HepG2 (cell line): Measurements from ENCODE around the gene ZNF248. TPM values are rescaled to one million over a fixed set of nuclear protein-coding genes. Genes with fewer than 3 reads are reported as not detected.

Source experiments
- ATAC-seq: fragments of 200-7000 bp; cut with Tn5 transposase; 3 replicates; pipeline ENCODE4 v1.9.1; 2020; ENCODE audit warnings: mild to moderate bottlenecking, moderate library complexity
- BruUV-seq: library from RNA; stranded (reverse); fragments of 400-500 nt; replicated peaks from 2 replicates; lab custom pipeline; 2021; lab: Mats Ljungman, UMichigan
- CTCF ChIA-PET: fragments of 300-600 bp; formaldehyde crosslinking; extraction: SDS; loops from one replicate; lab custom pipeline; 2021; ENCODE audit warnings: low total read pairs, inconsistent platforms, low intra/inter-chr PET ratio; lab: Yijun Ruan, JAX
- POLR2A ChIA-PET: fragments of 350-600 bp; sonication (Branson Sonifier 250); formaldehyde crosslinking; loops from one replicate; lab custom pipeline; 2020; ENCODE audit warnings: antibody characterized with exemption, inconsistent platforms; lab: Yijun Ruan, JAX
- DNase-seq: peaks from one replicate; pipeline ENCODE4 v3.0.0-alpha.2; 2015; ENCODE audit warnings: low spot score
- FAIRE-seq: peaks from 3 replicates; lab custom pipeline; 2011; peaks lifted over from hg19 to GRCh38; lab: Jason Lieb, UNC
- H2AFZ ChIP-seq: one replicate; pipeline ENCODE4 v1.6.1; 2011; ENCODE audit warnings: low read length, inconsistent platforms
- H3K27ac ChIP-seq: fragments of 300-600 bp; 3 replicates; pipeline ENCODE4 v1.8.0; 2011; ENCODE audit warnings: mixed run types, mild to moderate bottlenecking, mixed read lengths, low read length, inconsistent platforms; ENCODE audit not compliant: insufficient read depth; ENCODE audit errors: extremely low read length
- H3K27me3 ChIP-seq, 2 experiments: fragments of 200-600 bp in 1 of 2; 2 replicates in 1 of 2; 3 replicates in 1 of 2; pipeline versions ENCODE4 v1.6.0 to v1.8.0; 2011; ENCODE audit warnings: low read length in 2 of 2, mild to moderate bottlenecking in 2 of 2, moderate library complexity in 2 of 2, inconsistent platforms in 1 of 2; ENCODE audit not compliant: insufficient read depth in 2 of 2, control insufficient read depth in 1 of 2
- H3K36me3 ChIP-seq, 2 experiments: fragments of 200-600 bp in 1 of 2; replicated peaks in 1 of 2; 2 replicates in 1 of 2; 3 replicates in 1 of 2; pipeline versions ENCODE4 v1.5.1 to v1.8.0; 2011; ENCODE audit warnings: low read length in 2 of 2, inconsistent platforms in 1 of 2; ENCODE audit not compliant: insufficient read depth in 2 of 2, control insufficient read depth in 1 of 2
- H3K4me1 ChIP-seq: 2 replicates; pipeline ENCODE4 v1.5.1; 2012; ENCODE audit warnings: low read length, inconsistent platforms; ENCODE audit not compliant: insufficient read depth
- H3K4me2 ChIP-seq: 2 replicates; pipeline ENCODE4 v1.6.0; 2011; ENCODE audit warnings: low read depth, low read length, inconsistent platforms
- H3K4me3 ChIP-seq, 3 experiments: fragments of 200-600 bp in 1 of 3; sonication (generic), shearing (Covaris generic) in 1 of 3; replicated peaks in 1 of 3; 2 replicates each; pipeline ENCODE4 v1.5.1; 2011 to 2016; ENCODE audit warnings: low read length in 3 of 3, inconsistent platforms in 2 of 3, low read depth in 2 of 3, mild to moderate bottlenecking in 2 of 3, control low read depth in 1 of 3, mixed read lengths in 1 of 3; ENCODE audit not compliant: insufficient read depth in 1 of 3
- H3K79me2 ChIP-seq: one replicate; pipeline ENCODE4 v1.6.1; 2011; ENCODE audit warnings: low read length, inconsistent platforms; ENCODE audit not compliant: insufficient read depth
- H3K9ac ChIP-seq: 2 replicates; pipeline ENCODE4 v1.6.0; 2011; ENCODE audit warnings: mild to moderate bottlenecking, low read depth, low read length, inconsistent platforms; ENCODE audit not compliant: insufficient read depth
- H3K9me3 ChIP-seq: 2 replicates; pipeline ENCODE4 v1.5.1; 2012; ENCODE audit warnings: mild to moderate bottlenecking, low read length
- H4K20me1 ChIP-seq: 2 replicates; pipeline ENCODE4 v1.6.0; 2011; ENCODE audit warnings: inconsistent platforms, mild to moderate bottlenecking, low read length, moderate library complexity; ENCODE audit not compliant: insufficient read depth
- PAXIP1 ChIP-seq: sonication (generic); formaldehyde crosslinking; conservative IDR thresholded peaks from 2 replicates; pipeline ENCODE4 v1.4.0; 2020; ENCODE audit warnings: mild to moderate bottlenecking, missing genetic modification reagents, moderate library complexity
- RAD51 ChIP-seq: fragments of 450-650 bp; IDR thresholded peaks from 2 replicates; pipeline ENCODE4 v1.6.1; 2016; ENCODE audit warnings: borderline replicate concordance
- STAG1 ChIP-seq: sonication (generic); formaldehyde crosslinking; IDR thresholded peaks from 2 replicates; pipeline ENCODE4 v1.4.0; 2020; ENCODE audit warnings: missing genetic modification reagents
- ZNF143 ChIP-seq: sonication (generic); formaldehyde crosslinking; IDR thresholded peaks from 2 replicates; pipeline ENCODE4 v1.4.0; 2020; ENCODE audit warnings: missing genetic modification reagents
- in situ Hi-C: cut with HindIII; loops from 2 replicates; pipeline ENCODE4 v1.10.0; 2017; ENCODE audit warnings: low pct_unique_long_range_greater_than_20kb; ENCODE audit not compliant: extremely low pct_ligation_motif_present
- intact Hi-C: fragments of 100-400 bp; cut with micrococcal nuclease; formaldehyde crosslinking; loops from one replicate; pipeline ENCODE4 v1.10.0; 2022; ENCODE audit not compliant: unreplicated experiment
- polyA plus RNA-seq, 8 experiments: library from polyadenylated mRNA; depleted of rRNA in 3 of 8; stranded (reverse) in 7 of 8; unstranded in 1 of 8; fragments of >200 nt; fragmentation: Illumina TruSeq in 4 of 8; extraction: Trizol in 4 of 8; gene quantifications; 2 replicates each; pipeline versions ENCODE4 v1.2.1 to v1.2.3, GENCODE V29; 2011 to 2016; ENCODE audit warnings: low read depth in 4 of 8, missing spikeins in 1 of 8, mixed read lengths in 1 of 8; ENCODE audit not compliant: insufficient read depth in 1 of 8
- total RNA-seq, 5 experiments: library from RNA; depleted of rRNA; stranded (reverse); fragments of >200 nt; fragmentation: Illumina TruSeq; extraction: Trizol; gene quantifications; 2 replicates each; pipeline ENCODE4 v1.2.3, GENCODE V29; 2016; ENCODE audit warnings: low read depth in 1 of 5
- TF ChIP-seq, protein P1 (sequence below): IDR thresholded peaks from 2 replicates; pipeline ENCODE4 v1.6.1; 2016; ENCODE audit warnings: control low read depth

The ZNF248 gene
- total and polyA plus RNA-seq, 2 of the 13 experiments (the other 11 are each of a cell fraction or from before 2014, with no cell fraction given): 12.8 to 13.3 TPM

DNA sequence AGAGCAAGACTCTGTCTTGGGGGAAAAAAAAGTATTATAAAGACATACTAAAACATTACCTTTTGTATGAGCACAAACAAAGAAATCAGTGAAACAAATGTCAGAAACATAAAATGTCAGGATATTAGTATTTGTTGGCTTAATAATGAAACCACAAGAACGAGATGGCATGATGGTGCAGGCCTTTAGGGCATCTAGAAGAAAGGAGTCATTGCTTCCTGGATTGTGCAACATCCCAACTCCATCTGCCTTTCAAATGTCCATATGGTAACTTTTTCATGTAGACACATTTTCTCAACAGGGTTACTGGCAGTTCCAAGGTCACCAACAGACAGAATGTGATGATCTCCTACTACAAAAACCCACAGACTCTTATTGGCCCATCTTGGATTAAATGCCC, 96.6 kb downstream of the ZNF248 start (continued):
- TF ChIP-seq, protein P1, sequence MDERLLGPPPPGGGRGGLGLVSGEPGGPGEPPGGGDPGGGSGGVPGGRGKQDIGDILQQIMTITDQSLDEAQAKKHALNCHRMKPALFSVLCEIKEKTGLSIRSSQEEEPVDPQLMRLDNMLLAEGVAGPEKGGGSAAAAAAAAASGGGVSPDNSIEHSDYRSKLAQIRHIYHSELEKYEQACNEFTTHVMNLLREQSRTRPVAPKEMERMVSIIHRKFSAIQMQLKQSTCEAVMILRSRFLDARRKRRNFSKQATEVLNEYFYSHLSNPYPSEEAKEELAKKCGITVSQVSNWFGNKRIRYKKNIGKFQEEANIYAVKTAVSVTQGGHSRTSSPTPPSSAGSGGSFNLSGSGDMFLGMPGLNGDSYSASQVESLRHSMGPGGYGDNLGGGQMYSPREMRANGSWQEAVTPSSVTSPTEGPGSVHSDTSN (CRISPR knock-in tag): no peak
- TF ChIP-seq PAXIP1 (CRISPR knock-in tag): no peak

- TF ChIP-seq STAG1 (CRISPR knock-in tag) (0 out of 2 replicates have a peak, but pooled peaks have one; percentile 11), RAD51 (no peak), ZNF143 (CRISPR knock-in tag) (no peak)
- ChIA-PET POLR2A (no interaction called here), CTCF (no interaction called here)
- H3K27ac ChIP-seq: no peak overlapping the region
- intact Hi-C loops (loop anchor here (10.0 kb wide), 2 partner anchors 177 to 607 kb away; no protein-coding TSS in a partner anchor), in situ Hi-C loops (loop anchor here (10.0 to 25.0 kb wide), 2 partner anchors 233 to 871 kb away; no protein-coding TSS in a partner anchor)
- H3K79me2 ChIP-seq: no peaks in the 10 kb centered on the region
- BruUV-seq: no TSS peak
- H4K20me1 ChIP-seq: no peaks in the 10 kb centered on the region
- H3K9ac ChIP-seq: no peak overlapping the region
- ATAC-seq: no peak
- H3K36me3 ChIP-seq: no peaks in the 10 kb centered on the region
- peaks cover 22% of the 10 kb centered on the region for H3K4me1 ChIP-seq
- no peaks in the 10 kb centered on the region for H3K27me3 ChIP-seq
- H3K9me3 ChIP-seq: no peaks in the 10 kb centered on the region
- H3K4me2 ChIP-seq: no peak overlapping the region
- no peak overlapping the region for H2AFZ ChIP-seq
- no peak for FAIRE-seq
- no peak for DNase-seq
- H3K4me3 ChIP-seq: no peak overlapping the region
Observed at GRCh38 chr10:37758074-37758473, 99.3 kb downstream of the ZNF248 start.
